OCI-LY3 (cell line): Measurements from ENCODE around the gene CCDC8.

ENCODE experiments used
- H2AFZ ChIP-seq: fragments of 200-600, 300-600 bp; shearing (Covaris generic); 2 replicates; pipeline ENCODE4 v1.6.0; 2014; ENCODE audit warnings: antibody characterized with exemption, low read depth, low read length
- H3K27ac ChIP-seq: fragments of 200-600, 300-600 bp; sonication (generic); 2 replicates; pipeline ENCODE4 v1.5.1; 2014; ENCODE audit warnings: mild to moderate bottlenecking, low read length, moderate library complexity, mixed read lengths
- H3K27me3 ChIP-seq: fragments of 200-600, 300-600 bp; sonication (generic); 2 replicates; pipeline ENCODE4 v1.6.1; 2014; ENCODE audit warnings: low read depth, low read length, mixed read lengths
- H3K36me3 ChIP-seq: fragments of 200-600, 300-600 bp; sonication (generic); replicated peaks from 2 replicates; pipeline ENCODE3; 2014; ENCODE audit warnings: low read depth, low read length, mixed read lengths
- H3K4me1 ChIP-seq: fragments of 300-600, 200-600 bp; sonication (generic); 2 replicates; pipeline ENCODE4 v1.6.1; 2014; ENCODE audit warnings: low read length, mixed read lengths
- H3K4me2 ChIP-seq: fragments of 200-600, 300-600 bp; sonication (generic); 2 replicates; pipeline ENCODE4 v1.6.1; 2014; ENCODE audit warnings: low read length, mixed read lengths
- H3K4me3 ChIP-seq: fragments of 300-600, 200-600 bp; sonication (generic); 2 replicates; pipeline ENCODE4 v1.5.1; 2014; ENCODE audit warnings: antibody characterized with exemption, mild to moderate bottlenecking, low read length, moderate library complexity
- H3K79me2 ChIP-seq: fragments of 300-600, 200-600 bp; shearing (Covaris generic); 2 replicates; pipeline ENCODE4 v1.6.1; 2014; ENCODE audit warnings: mild to moderate bottlenecking, low read length, mixed read lengths
- H3K9ac ChIP-seq: fragments of 300-600, 200-600 bp; shearing (Covaris generic); 2 replicates; pipeline ENCODE4 v1.6.0; 2014; ENCODE audit warnings: mild to moderate bottlenecking, low read length, moderate library complexity
- H3K9me3 ChIP-seq: fragments of 200-600, 300-600 bp; shearing (Covaris generic); 2 replicates; pipeline ENCODE4 v1.6.1; 2014; ENCODE audit warnings: low read length, mixed read lengths; ENCODE audit not compliant: insufficient read depth
- H4K20me1 ChIP-seq: fragments of 200-600, 300-600 bp; sonication (generic); 2 replicates; pipeline ENCODE4 v1.6.1; 2016; ENCODE audit warnings: low read length, mixed read lengths; ENCODE audit not compliant: insufficient read depth
- CTCF ChIP-seq: fragments of 200-600, 300-600 bp; sonication (generic); IDR thresholded peaks from 2 replicates; pipeline ENCODE4 v1.5.1; 2014; ENCODE audit warnings: antibody characterized with exemption, low read length, low read depth
- EZH2phosphoT487 ChIP-seq: fragments of 200-600 bp; shearing (Covaris generic); IDR thresholded peaks from 2 replicates; pipeline ENCODE4 v1.6.1; 2018; ENCODE audit warnings: antibody characterized with exemption, mixed run types, low read depth

The CCDC8 gene

GRCh38 chr19:46381756-46382345 lies 31.5 kb downstream of the CCDC8 start:
- Histone ChIP-seq H2AFZ (no peak overlapping the region), H3K27ac (no peak overlapping the region), H3K27me3 (no peaks in the 10 kb centered on the region), H3K9me3 (no peaks in the 10 kb centered on the region), H3K9ac (no peak overlapping the region), H3K4me1 (no peaks in the 10 kb centered on the region), H4K20me1 (no peaks in the 10 kb centered on the region), H3K79me2 (peaks cover 17% of the 10 kb centered on the region; the same call in 1 of the 2 replicates), H3K4me3 (no peak overlapping the region), H3K4me2 (no peak overlapping the region), H3K36me3 (peaks cover 68% of the 10 kb centered on the region)
- TF ChIP-seq CTCF: no peak
- TF ChIP-seq EZH2phosphoT487: no peak

- Histone ChIP-seq H3K79me2 (peaks cover 17% of the 10 kb centered on the region; the same call in 1 of the 2 replicates), H3K36me3 (peaks cover 72% of the 10 kb centered on the region), H4K20me1 (no peaks in the 10 kb centered on the region), H3K27me3 (no peaks in the 10 kb centered on the region), H3K27ac (no peak overlapping the region), H3K9me3 (no peaks in the 10 kb centered on the region), H3K9ac (no peak overlapping the region), H3K4me3 (no peak overlapping the region), H3K4me1 (no peaks in the 10 kb centered on the region), H3K4me2 (no peak overlapping the region), H2AFZ (no peak overlapping the region)
- TF ChIP-seq CTCF: no peak
- TF ChIP-seq EZH2phosphoT487: no peak
These were observed 32.0 kb downstream of the CCDC8 start for GRCh38 chr19:46381346-46381745.

- Histone ChIP-seq H3K36me3 (peaks cover 72% of the 10 kb centered on the region), H3K27ac (no peak overlapping the region), H3K4me2 (no peak overlapping the region), H3K9ac (no peak overlapping the region), H3K9me3 (no peaks in the 10 kb centered on the region), H3K27me3 (no peaks in the 10 kb centered on the region), H3K4me1 (no peaks in the 10 kb centered on the region), H3K4me3 (no peak overlapping the region), H4K20me1 (no peaks in the 10 kb centered on the region), H3K79me2 (peaks cover 17% of the 10 kb centered on the region; the same call in 1 of the 2 replicates), H2AFZ (no peak overlapping the region)
- TF ChIP-seq CTCF: no peak
These were observed 32.7 kb downstream of the CCDC8 start for GRCh38 chr19:46380690-46381089.

GRCh38 chr19:46378268-46378667 lies 35.1 kb downstream of the CCDC8 start:
- Histone ChIP-seq H2AFZ (no peak overlapping the region), H3K79me2 (peaks cover 32% of the 10 kb centered on the region), H3K4me1 (no peaks in the 10 kb centered on the region), H3K36me3 (peaks cover 64% of the 10 kb centered on the region), H3K27me3 (no peaks in the 10 kb centered on the region), H3K4me2 (no peak overlapping the region), H3K4me3 (no peak overlapping the region), H3K9ac (no peak overlapping the region), H3K27ac (no peak overlapping the region), H4K20me1 (peaks cover 17% of the 10 kb centered on the region; the same call in 1 of the 2 replicates), H3K9me3 (no peaks in the 10 kb centered on the region)
- TF ChIP-seq EZH2phosphoT487 (no peak), CTCF (no peak)
